ENCODE measurements around the gene PHACTR3. TPM values are rescaled to one million over a fixed set of nuclear protein-coding genes. Genes with fewer than 3 reads are reported as not detected.

The PHACTR3 gene
- polyA plus RNA-seq, 1 experiment, result not detected

DNA sequence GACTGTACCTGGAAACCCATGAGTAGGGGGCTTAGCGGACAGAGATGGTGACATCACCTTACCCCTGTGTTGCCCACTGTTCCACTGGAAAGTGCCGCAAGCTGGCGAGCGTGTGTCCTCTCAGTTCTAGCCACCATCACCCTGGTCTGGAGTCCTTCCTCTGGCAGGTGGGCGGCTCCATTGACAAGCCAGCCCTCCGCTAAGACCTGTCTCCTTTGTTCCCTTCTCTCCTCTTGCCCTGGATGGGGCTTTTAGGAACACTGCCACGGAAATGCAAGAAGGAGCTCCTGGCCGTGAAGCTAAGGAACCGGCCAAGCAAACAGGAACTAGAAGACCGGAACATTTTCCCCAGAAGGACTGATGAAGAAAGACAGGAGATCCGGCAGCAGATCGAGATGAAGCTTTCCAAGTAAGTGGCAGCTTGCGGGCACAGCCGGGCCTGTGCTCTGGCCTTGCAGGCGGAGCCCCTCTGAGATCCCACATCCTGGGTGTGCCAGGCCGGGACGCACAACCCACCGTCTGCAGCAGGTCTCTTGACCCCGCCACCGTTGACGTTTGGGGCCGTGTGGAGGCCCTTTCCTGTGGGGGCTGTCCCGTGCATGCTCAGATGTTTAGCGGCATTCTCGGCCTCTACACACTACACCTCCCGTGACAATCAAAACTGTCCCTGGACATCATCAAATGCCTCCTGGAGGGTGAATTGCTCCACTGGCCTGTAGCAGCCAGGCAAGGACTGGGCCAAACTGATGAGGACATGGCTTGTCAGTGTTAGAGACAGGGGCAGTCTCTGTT, 201.6 kb downstream of the PHACTR3 start:
- H3K4me3 ChIP-seq (ENCODE audit: low read depth, low read length), result no peak overlapping the region
- peaks cover 22% of the 10 kb centered on the region for H3K9me3 ChIP-seq (ENCODE audit: control insufficient read depth, insufficient read depth, low read length)
- DNase-seq (ENCODE audit: low read depth, low spot score), result no peak
- TF ChIP-seq, protein P1, sequence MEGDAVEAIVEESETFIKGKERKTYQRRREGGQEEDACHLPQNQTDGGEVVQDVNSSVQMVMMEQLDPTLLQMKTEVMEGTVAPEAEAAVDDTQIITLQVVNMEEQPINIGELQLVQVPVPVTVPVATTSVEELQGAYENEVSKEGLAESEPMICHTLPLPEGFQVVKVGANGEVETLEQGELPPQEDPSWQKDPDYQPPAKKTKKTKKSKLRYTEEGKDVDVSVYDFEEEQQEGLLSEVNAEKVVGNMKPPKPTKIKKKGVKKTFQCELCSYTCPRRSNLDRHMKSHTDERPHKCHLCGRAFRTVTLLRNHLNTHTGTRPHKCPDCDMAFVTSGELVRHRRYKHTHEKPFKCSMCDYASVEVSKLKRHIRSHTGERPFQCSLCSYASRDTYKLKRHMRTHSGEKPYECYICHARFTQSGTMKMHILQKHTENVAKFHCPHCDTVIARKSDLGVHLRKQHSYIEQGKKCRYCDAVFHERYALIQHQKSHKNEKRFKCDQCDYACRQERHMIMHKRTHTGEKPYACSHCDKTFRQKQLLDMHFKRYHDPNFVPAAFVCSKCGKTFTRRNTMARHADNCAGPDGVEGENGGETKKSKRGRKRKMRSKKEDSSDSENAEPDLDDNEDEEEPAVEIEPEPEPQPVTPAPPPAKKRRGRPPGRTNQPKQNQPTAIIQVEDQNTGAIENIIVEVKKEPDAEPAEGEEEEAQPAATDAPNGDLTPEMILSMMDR (IDR thresholded peaks at IDR 0.05; ENCODE audit: low read depth, low read length), result no peak
- no peaks in the 10 kb centered on the region for H3K27me3 ChIP-seq (ENCODE audit: control insufficient read depth, insufficient read depth, low read length)
- no peak overlapping the region for H3K27ac ChIP-seq (ENCODE audit: low read depth, low read length)
- ChIA-PET POLR2A (no interaction called here), CTCF (no interaction called here)

DNA sequence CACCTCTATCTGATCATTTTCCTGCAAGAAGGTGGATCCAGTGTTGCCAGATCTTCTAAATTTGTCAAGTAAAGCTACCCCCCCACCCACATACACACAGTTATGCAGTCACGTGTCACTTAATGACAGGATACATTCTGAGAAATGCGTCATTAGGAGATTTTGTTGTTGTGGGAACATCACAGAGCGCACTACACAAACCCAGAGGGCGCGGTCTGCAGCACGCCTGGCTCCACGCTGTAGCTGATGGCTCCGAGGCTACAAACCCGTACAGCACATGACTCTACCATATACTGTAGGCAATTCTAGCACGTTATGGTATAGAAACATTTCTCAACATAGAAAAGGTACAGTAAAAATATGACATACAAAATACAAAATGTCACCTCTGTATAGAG, 202.2 kb downstream of the PHACTR3 start:
- no peak overlapping the region for H3K4me3 ChIP-seq (ENCODE audit: low read depth, low read length)
- TF ChIP-seq, protein P1 (IDR thresholded peaks at IDR 0.05; ENCODE audit: low read depth, low read length), result no peak
- DNase-seq (ENCODE audit: low read depth, low spot score), result no peak
- POLR2A ChIA-PET, result no interaction called here
- CTCF ChIA-PET, result no interaction called here
- no peaks in the 10 kb centered on the region for H3K27me3 ChIP-seq (ENCODE audit: control insufficient read depth, insufficient read depth, low read length)
- peaks cover 22% of the 10 kb centered on the region for H3K9me3 ChIP-seq (ENCODE audit: control insufficient read depth, insufficient read depth, low read length)
- no peak overlapping the region for H3K27ac ChIP-seq (ENCODE audit: low read depth, low read length)

DNA sequence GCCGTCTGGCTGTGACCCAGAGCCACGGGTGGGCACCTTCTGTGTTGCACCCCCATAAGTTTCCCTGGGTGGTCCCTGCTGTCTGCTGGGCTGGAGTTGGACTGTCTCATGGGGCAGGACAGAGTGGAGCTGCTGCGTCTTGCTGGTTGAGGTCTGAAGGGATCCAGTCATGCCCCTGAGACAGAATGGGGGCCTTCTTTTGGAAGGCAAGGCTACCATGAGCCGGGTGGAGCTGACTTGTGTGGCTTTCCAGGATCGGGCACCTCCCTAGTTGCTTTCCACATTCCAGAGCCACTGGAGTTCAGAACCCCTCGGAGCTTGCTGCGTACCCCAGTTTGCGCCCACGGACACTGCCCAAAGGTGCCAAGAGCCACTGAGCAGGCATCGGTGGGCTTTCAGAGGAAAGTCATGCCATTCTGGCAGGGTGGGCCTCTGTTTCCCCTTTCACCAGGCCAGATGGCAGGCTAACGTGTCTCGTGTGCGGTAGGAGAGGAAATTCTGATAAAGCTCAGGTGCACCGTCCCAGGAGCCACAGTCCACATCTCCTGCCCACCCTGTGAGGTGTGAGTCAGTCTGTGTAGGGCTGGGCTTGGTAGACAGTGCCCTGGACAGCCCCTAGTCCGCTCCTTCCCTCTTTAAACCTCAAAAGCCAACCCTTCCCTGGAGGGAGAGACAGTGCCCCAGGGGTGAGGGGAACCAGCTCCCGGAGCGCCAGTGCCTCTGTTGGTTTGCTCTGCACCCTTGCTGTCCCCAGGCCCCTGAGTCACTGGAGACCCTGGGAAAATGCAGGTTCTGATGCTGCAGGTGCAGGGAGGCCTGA, 203.8 kb downstream of the PHACTR3 start:
- ChIA-PET POLR2A (no interaction called here), CTCF (no interaction called here)
- TF ChIP-seq, protein P1 (IDR thresholded peaks at IDR 0.05; ENCODE audit: low read depth, low read length), result no peak

DNA sequence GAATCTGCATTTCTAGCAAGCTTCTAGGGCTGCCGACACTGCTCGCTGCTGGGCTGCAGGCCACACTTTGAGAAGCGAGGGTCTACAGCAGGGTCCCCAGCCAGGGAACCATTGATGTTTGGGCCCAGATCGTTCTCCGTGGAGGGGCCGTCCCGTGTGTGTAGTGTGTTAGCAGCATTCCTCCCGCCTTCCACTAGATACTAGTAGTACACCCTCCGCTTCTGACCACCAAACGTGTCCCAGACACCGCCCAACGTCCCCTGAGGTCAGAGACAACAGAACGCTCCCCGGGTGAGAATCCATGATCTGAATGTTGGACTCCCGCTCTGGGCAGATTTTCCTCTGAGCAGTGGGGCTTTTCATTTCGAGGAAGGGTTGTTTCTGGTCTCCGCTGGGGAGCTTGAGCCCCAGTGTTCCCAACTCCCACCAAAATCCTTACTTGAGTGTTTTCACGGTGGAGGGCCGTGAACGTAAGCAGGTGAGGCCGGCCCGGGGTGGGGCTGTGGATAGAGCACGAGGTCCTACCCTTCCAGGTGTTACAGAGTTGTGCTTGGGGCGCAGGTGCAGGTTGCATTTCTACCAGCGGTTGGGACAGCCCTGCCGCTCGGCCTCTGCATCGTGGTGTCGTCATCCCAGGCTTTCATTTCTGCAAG, 204.5 kb downstream of the PHACTR3 start:
- CTCF ChIA-PET, result no interaction called here
- H3K9me3 ChIP-seq (ENCODE audit: control insufficient read depth, insufficient read depth, low read length), result peaks cover 36% of the 10 kb centered on the region
- POLR2A ChIA-PET, result no interaction called here
- H3K4me3 ChIP-seq (ENCODE audit: low read depth, low read length), result no peak overlapping the region
- no peak for DNase-seq (ENCODE audit: low read depth, low spot score)
- TF ChIP-seq, protein P1 (IDR thresholded peaks at IDR 0.05; ENCODE audit: low read depth, low read length), result no peak
- H3K27ac ChIP-seq (ENCODE audit: low read depth, low read length), result no peak overlapping the region
- H3K27me3 ChIP-seq (ENCODE audit: control insufficient read depth, insufficient read depth, low read length), result no peaks in the 10 kb centered on the region

More for the DNA sequence above, 203.8 kb downstream of the PHACTR3 start:
- DNase-seq (ENCODE audit: low read depth, low spot score), result no peak
- Histone ChIP-seq H3K9me3 (ENCODE audit: control insufficient read depth, insufficient read depth, low read length) (peaks cover 34% of the 10 kb centered on the region), H3K27ac (ENCODE audit: low read depth, low read length) (no peak overlapping the region), H3K4me3 (ENCODE audit: low read depth, low read length) (no peak overlapping the region), H3K27me3 (ENCODE audit: control insufficient read depth, insufficient read depth, low read length) (no peaks in the 10 kb centered on the region)

Data from AG04450 (cell line).